ENCODE measurements around the gene PPP1R37. TPM values are rescaled to one million over a fixed set of nuclear protein-coding genes. Genes with fewer than 3 reads are reported as not detected.

The PPP1R37 gene
- total RNA-seq, 2 experiments from 2014 or later: 18.7 to 30.0 TPM

GRCh38 chr19:45161738-45162607 is 69.0 kb downstream of the PPP1R37 start:
- ATAC-seq: no peak
- Mint-ChIP-seq H3K36me3 (no peaks in the 10 kb centered on the region), H3K4me3 (no peak overlapping the region), H3K27me3 (peaks cover 4% of the 10 kb centered on the region), H3K4me1 (peaks cover 18% of the 10 kb centered on the region), H3K27ac (no peak overlapping the region), H3K9me3 (ENCODE audit: low read depth) (no peaks in the 10 kb centered on the region)
- CTCF ChIA-PET: no interaction called here
- no peak for DNase-seq

GRCh38 chr19:45162608-45163143 is 69.7 kb downstream of the PPP1R37 start:
- no peak overlapping the region for H3K4me3 Mint-ChIP-seq
- CTCF ChIA-PET: no interaction called here
- H3K9me3 Mint-ChIP-seq (ENCODE audit: low read depth): no peaks in the 10 kb centered on the region
- no peaks in the 10 kb centered on the region for H3K36me3 Mint-ChIP-seq
- H3K27me3 Mint-ChIP-seq: no peaks in the 10 kb centered on the region
- peaks cover 21% of the 10 kb centered on the region for H3K4me1 Mint-ChIP-seq
- no peak for ATAC-seq
- DNase-seq: no peak
- H3K27ac Mint-ChIP-seq: no peak overlapping the region

- Mint-ChIP-seq H3K4me3 (no peak overlapping the region), H3K27ac (no peak overlapping the region), H3K27me3 (no peaks in the 10 kb centered on the region), H3K9me3 (ENCODE audit: low read depth) (no peaks in the 10 kb centered on the region), H3K4me1 (peaks cover 21% of the 10 kb centered on the region), H3K36me3 (no peaks in the 10 kb centered on the region)
- CTCF ChIA-PET: interaction anchor here (0.6 kb wide), 1 partner anchor 630 kb away, joined by 3 read pairs; the partner anchor contains the start of gene DMWD
- DNase-seq (no peak), ATAC-seq (no peak)
These were observed 70.2 kb downstream of the PPP1R37 start for GRCh38 chr19:45163156-45163555.

GRCh38 chr19:45163751-45164460 is 70.9 kb downstream of the PPP1R37 start:
- Mint-ChIP-seq H3K4me3 (no peak overlapping the region), H3K27me3 (no peaks in the 10 kb centered on the region), H3K4me1 (peaks cover 22% of the 10 kb centered on the region), H3K27ac (peak overlapping the region; percentile 70), H3K9me3 (ENCODE audit: low read depth) (no peaks in the 10 kb centered on the region), H3K36me3 (no peaks in the 10 kb centered on the region)
- CTCF ChIA-PET: interaction anchor here (0.6 to 1.0 kb wide), 4 partner anchors 14 to 629 kb away, joined by 3 to 8 read pairs (median 3); partner anchors contain the start of genes DMWD and TRAPPC6A
- DNase-seq (no peak), ATAC-seq (no peak)

GRCh38 chr19:45164577-45165335 is 71.8 kb downstream of the PPP1R37 start:
- ATAC-seq (peak; percentile 83), DNase-seq (peak; percentile 78)
- Mint-ChIP-seq H3K4me1 (peaks cover 24% of the 10 kb centered on the region), H3K27ac (peak overlapping the region; percentile 70), H3K9me3 (ENCODE audit: low read depth) (no peaks in the 10 kb centered on the region), H3K36me3 (no peaks in the 10 kb centered on the region), H3K27me3 (no peaks in the 10 kb centered on the region), H3K4me3 (no peak overlapping the region)
- CTCF ChIA-PET: interaction anchor here (0.8 to 1.0 kb wide), 7 partner anchors 11 to 175 kb away, joined by 3 to 8 read pairs (median 3); partner anchors contain the start of gene TRAPPC6A

GRCh38 chr19:45166723-45167252 is 73.8 kb downstream of the PPP1R37 start:
- H3K36me3 Mint-ChIP-seq: peaks cover 2% of the 10 kb centered on the region
- no peak overlapping the region for H3K4me3 Mint-ChIP-seq
- H3K9me3 Mint-ChIP-seq (ENCODE audit: low read depth): no peaks in the 10 kb centered on the region
- CTCF ChIA-PET: interaction anchor here (0.7 to 2.3 kb wide), 3 partner anchors 11 to 17 kb away, joined by 3 to 6 read pairs (median 4); partner anchors contain the start of genes BLOC1S3 and TRAPPC6A
- no peak overlapping the region for H3K27ac Mint-ChIP-seq
- ATAC-seq (no peak), DNase-seq (no peak)
- peaks cover 42% of the 10 kb centered on the region for H3K4me1 Mint-ChIP-seq
- no peaks in the 10 kb centered on the region for H3K27me3 Mint-ChIP-seq

- DNase-seq (no peak), ATAC-seq (no peak)
- Mint-ChIP-seq H3K36me3 (peaks cover 2% of the 10 kb centered on the region), H3K27ac (no peak overlapping the region), H3K4me1 (peaks cover 50% of the 10 kb centered on the region), H3K4me3 (no peak overlapping the region), H3K9me3 (ENCODE audit: low read depth) (no peaks in the 10 kb centered on the region), H3K27me3 (no peaks in the 10 kb centered on the region)
- CTCF ChIA-PET: interaction anchor here (0.6 to 1.2 kb wide), 3 partner anchors 8 to 18 kb away, joined by 3 read pairs; partner anchors contain the start of genes BLOC1S3 and NKPD1
These were observed 75.9 kb downstream of the PPP1R37 start for GRCh38 chr19:45168767-45169351.

- H3K4me3 Mint-ChIP-seq: no peak overlapping the region
- no peaks in the 10 kb centered on the region for H3K27me3 Mint-ChIP-seq
- no peaks in the 10 kb centered on the region for H3K9me3 Mint-ChIP-seq (ENCODE audit: low read depth)
- peaks cover 46% of the 10 kb centered on the region for H3K4me1 Mint-ChIP-seq
- ATAC-seq (no peak), DNase-seq (no peak)
- CTCF ChIA-PET: interaction anchor here (1.2 to 1.9 kb wide), 2 partner anchors 9 to 17 kb away, joined by 3 to 5 read pairs; partner anchors contain the start of gene NKPD1
- H3K36me3 Mint-ChIP-seq: peaks cover 2% of the 10 kb centered on the region
- H3K27ac Mint-ChIP-seq: no peak overlapping the region
These were observed 76.6 kb downstream of the PPP1R37 start for GRCh38 chr19:45169602-45170001.

- no peak for ATAC-seq
- no peak for DNase-seq
- H3K27me3 Mint-ChIP-seq: no peaks in the 10 kb centered on the region
- H3K9me3 Mint-ChIP-seq (ENCODE audit: low read depth): no peaks in the 10 kb centered on the region
- peaks cover 2% of the 10 kb centered on the region for H3K36me3 Mint-ChIP-seq
- peak overlapping the region; percentile 96 for H3K27ac Mint-ChIP-seq
- H3K4me1 Mint-ChIP-seq: peaks cover 44% of the 10 kb centered on the region
- CTCF ChIA-PET: interaction anchor here (1.0 to 1.9 kb wide), 5 partner anchors 10 to 78 kb away, joined by 3 to 5 read pairs (median 3); partner anchors contain the start of genes NKPD1 and PPP1R37
- peak overlapping the region; percentile 70 for H3K4me3 Mint-ChIP-seq
These were observed 77.4 kb downstream of the PPP1R37 start for GRCh38 chr19:45170146-45171106.

GRCh38 chr19:45171211-45171623 is 78.2 kb downstream of the PPP1R37 start:
- peak; percentile 85 for ATAC-seq
- H3K4me3 Mint-ChIP-seq: peak overlapping the region; percentile 70
- H3K27me3 Mint-ChIP-seq: no peaks in the 10 kb centered on the region
- peak overlapping the region; percentile 96 for H3K27ac Mint-ChIP-seq
- peaks cover 2% of the 10 kb centered on the region for H3K36me3 Mint-ChIP-seq
- H3K9me3 Mint-ChIP-seq (ENCODE audit: low read depth): no peaks in the 10 kb centered on the region
- CTCF ChIA-PET: interaction anchor here (1.0 to 1.9 kb wide), 7 partner anchors 16 to 79 kb away, joined by 3 to 9 read pairs (median 3); partner anchors contain the start of gene PPP1R37
- peak; percentile 75 for DNase-seq
- peaks cover 46% of the 10 kb centered on the region for H3K4me1 Mint-ChIP-seq

- peak overlapping the region; percentile 85 for H3K27ac Mint-ChIP-seq
- CTCF ChIA-PET: interaction anchor here (1.1 to 1.9 kb wide), 5 partner anchors 17 to 76 kb away, joined by 3 to 9 read pairs (median 3); no protein-coding TSS in a partner anchor
- no peak overlapping the region for H3K4me3 Mint-ChIP-seq
- peaks cover 46% of the 10 kb centered on the region for H3K4me1 Mint-ChIP-seq
- peaks cover 2% of the 10 kb centered on the region for H3K36me3 Mint-ChIP-seq
- DNase-seq: peak; percentile 63
- ATAC-seq: peak; percentile 62
- no peaks in the 10 kb centered on the region for H3K27me3 Mint-ChIP-seq
- no peaks in the 10 kb centered on the region for H3K9me3 Mint-ChIP-seq (ENCODE audit: low read depth)
These were observed 79.2 kb downstream of the PPP1R37 start for GRCh38 chr19:45172173-45172572.

Measured in activated CD8-positive, alpha-beta memory T cell treated with anti-CD3 and anti-CD28 coated beads, Interleukin-2, amount 10 ng/mL, durations not matched to agents 7 days and 5 days (primary cell).